Vagina (tissue), 2 donors: ENCODE data around the gene ITM2C.

Source experiments
- POLR2A ChIP-seq, 2 donors: fragments of 450-650 bp; IDR thresholded peaks; one replicate each; pipeline ENCODE4 v1.6.1; 2017; ENCODE audit warnings: antibody characterized with exemption in 2 of 2, mild to moderate bottlenecking in 2 of 2, moderate library complexity in 2 of 2
- TF ChIP-seq, protein P1 (sequence below), 3 experiments: fragments of 450-650 bp in 2 of 3; fragments of 200-600 bp in 1 of 3; sonication (generic) in 1 of 3; IDR thresholded peaks; one replicate each; pipeline ENCODE4 v1.5.1; 2017 to 2019; ENCODE audit warnings: antibody characterized with exemption in 3 of 3, mild to moderate bottlenecking in 2 of 3, moderate library complexity in 2 of 3

- TF ChIP-seq, protein P1, sequence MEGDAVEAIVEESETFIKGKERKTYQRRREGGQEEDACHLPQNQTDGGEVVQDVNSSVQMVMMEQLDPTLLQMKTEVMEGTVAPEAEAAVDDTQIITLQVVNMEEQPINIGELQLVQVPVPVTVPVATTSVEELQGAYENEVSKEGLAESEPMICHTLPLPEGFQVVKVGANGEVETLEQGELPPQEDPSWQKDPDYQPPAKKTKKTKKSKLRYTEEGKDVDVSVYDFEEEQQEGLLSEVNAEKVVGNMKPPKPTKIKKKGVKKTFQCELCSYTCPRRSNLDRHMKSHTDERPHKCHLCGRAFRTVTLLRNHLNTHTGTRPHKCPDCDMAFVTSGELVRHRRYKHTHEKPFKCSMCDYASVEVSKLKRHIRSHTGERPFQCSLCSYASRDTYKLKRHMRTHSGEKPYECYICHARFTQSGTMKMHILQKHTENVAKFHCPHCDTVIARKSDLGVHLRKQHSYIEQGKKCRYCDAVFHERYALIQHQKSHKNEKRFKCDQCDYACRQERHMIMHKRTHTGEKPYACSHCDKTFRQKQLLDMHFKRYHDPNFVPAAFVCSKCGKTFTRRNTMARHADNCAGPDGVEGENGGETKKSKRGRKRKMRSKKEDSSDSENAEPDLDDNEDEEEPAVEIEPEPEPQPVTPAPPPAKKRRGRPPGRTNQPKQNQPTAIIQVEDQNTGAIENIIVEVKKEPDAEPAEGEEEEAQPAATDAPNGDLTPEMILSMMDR (IDR thresholded peaks at IDR 0.05) = no peak
- no peak for TF ChIP-seq POLR2A (IDR thresholded peaks at IDR 0.05)
These were observed 14.6 kb downstream of the ITM2C start for GRCh38 chr2:230879271-230879882.
